ENCODE measurements around the gene PSMD9. TPM values are rescaled to one million over a fixed set of nuclear protein-coding genes. Genes with fewer than 3 reads are reported as not detected.

The PSMD9 gene, protein sequence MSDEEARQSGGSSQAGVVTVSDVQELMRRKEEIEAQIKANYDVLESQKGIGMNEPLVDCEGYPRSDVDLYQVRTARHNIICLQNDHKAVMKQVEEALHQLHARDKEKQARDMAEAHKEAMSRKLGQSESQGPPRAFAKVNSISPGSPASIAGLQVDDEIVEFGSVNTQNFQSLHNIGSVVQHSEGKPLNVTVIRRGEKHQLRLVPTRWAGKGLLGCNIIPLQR
- 126 and 137 TPM in 2 replicates for total RNA-seq

DNA sequence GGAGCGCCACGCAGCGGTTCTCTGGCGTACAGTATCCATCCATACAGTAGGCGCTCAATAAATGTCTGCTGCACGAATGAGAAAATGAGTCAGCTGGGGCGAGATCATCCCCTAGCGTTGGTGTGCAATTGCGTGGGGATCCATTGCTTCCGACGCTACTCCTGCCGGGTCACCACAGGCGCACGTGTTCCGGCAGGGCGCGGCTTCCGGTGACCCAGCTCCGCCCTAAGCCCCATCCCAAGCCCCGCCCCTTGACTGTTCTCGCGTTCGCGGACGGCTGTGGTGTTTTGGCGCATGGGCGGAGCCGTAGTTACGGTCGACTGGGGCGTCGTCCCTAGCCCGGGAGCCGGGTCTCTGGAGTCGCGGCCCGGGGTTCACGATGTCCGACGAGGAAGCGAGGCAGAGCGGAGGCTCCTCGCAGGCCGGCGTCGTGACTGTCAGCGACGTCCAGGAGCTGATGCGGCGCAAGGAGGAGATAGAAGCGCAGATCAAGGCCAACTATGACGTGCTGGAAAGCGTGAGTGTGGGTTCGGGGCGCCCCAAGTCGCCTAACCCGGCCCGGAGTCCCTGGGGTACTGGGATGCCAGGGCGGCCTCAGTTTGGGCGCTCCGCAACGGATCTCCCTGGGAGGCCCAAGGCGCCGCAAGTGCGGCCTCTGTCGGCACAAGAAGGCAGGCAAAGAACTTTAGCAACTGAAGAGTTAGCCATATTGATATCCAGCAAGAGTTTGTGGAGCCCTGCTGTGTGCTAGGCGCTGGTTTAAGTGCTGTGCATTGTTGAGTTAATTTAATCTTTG lies at the start of gene PSMD9:
Gene PSMD9, plus strand, starts transcription at position 313 of the 796 bp plus-strand sequence. Its CDS starts 67 bp downstream, at position 380.

DNA sequence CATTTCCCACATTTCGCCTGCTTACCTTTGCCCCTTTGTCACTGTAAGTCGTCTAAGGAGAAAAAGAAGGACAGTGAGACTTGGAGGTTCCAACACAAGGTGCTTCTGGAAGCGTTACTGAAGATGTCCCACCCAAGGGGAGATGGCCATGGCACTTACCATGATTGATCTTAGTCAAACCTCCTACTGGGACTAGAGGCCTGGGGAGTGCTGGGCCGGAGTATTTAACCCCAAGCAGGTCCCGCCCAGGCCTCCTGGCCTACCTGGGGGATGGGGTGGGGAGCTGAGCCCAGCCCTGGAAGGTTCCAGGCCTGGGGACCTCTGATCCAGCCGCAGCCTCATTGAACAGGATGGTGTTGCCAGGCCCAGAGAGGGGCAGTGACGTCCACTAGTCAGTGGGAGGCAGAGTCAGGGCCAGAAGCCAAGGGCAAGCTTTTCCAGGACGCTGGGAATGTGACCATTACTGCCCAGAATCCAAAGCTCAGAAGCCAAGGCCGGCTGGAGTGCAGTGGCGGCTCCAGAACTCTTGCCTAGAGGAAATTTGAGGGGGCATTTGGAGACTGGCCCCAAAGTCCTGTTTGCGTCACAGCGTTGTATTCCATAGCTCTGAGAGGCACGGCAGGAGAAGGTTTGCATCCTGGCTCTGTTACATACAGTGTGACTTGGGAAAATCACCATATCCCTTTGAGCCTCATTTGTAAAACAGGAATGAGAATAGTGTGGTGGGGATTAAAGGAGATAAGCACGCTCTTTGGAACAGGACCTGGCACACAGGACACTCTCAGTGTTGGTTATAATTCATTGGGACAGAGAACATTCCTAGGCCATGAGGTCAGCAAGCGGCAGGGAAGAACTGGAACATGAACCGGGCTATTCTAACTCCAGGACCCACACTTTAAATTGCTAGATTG lies 29.7 kb upstream of the PSMD9 start, which contains the start of gene HPD:
Gene HPD, minus strand, starts transcription at position 198 of the 911 bp plus-strand sequence. Its CDS starts 36 bp downstream, at position 162.

GRCh38 chr12:121917950-121918678 lies 29.5 kb downstream of the PSMD9 start, which contains the start of gene CFAP251:
Gene CFAP251 (plus strand): TSS chr12:121918592. CDS start chr12:121921306, 2,714 bp downstream.

Other genes with a start within 250 kb of the PSMD9 start
- 0.28 and 1.1 TPM in 2 replicates for gene MORN3, start 219.1 kb upstream of the PSMD9 start, total RNA-seq
- gene TMEM120B, start 176.0 kb upstream of the PSMD9 start, total RNA-seq, result 5.9 and 9.0 TPM in 2 replicates
- gene RHOF, start 95.1 kb upstream of the PSMD9 start, total RNA-seq, result 6.0 and 6.6 TPM in 2 replicates
- 1.9 and 2.7 TPM in 2 replicates for gene SETD1B, start 84.8 kb upstream of the PSMD9 start, total RNA-seq
- not detected in 2 replicates for gene HPD, start 29.9 kb upstream of the PSMD9 start, total RNA-seq
- gene CFAP251, start 29.8 kb downstream of the PSMD9 start, total RNA-seq, result 1.1 and 2.7 TPM in 2 replicates
- gene BCL7A, start 133.1 kb downstream of the PSMD9 start, total RNA-seq, result 6.2 and 7.2 TPM in 2 replicates
- 12.9 and 23.8 TPM in 2 replicates for gene MLXIP, start 190.0 kb downstream of the PSMD9 start, total RNA-seq